NCI-H2029 treated with DMSO at 0.1 percent for 48 hours (cell line): ENCODE results near the gene SLC17A1.
"Not testable (repeated sequence)": the region's sequence is repeated elsewhere in the genome, so short reads cannot be mapped to it uniquely, and the experiment has no call there.

Source experiments
- DNase-seq: peaks from one replicate; lab custom pipeline; 2025; lab: John Stamatoyannopoulos, UW

SLC17A1 gene

DNA sequence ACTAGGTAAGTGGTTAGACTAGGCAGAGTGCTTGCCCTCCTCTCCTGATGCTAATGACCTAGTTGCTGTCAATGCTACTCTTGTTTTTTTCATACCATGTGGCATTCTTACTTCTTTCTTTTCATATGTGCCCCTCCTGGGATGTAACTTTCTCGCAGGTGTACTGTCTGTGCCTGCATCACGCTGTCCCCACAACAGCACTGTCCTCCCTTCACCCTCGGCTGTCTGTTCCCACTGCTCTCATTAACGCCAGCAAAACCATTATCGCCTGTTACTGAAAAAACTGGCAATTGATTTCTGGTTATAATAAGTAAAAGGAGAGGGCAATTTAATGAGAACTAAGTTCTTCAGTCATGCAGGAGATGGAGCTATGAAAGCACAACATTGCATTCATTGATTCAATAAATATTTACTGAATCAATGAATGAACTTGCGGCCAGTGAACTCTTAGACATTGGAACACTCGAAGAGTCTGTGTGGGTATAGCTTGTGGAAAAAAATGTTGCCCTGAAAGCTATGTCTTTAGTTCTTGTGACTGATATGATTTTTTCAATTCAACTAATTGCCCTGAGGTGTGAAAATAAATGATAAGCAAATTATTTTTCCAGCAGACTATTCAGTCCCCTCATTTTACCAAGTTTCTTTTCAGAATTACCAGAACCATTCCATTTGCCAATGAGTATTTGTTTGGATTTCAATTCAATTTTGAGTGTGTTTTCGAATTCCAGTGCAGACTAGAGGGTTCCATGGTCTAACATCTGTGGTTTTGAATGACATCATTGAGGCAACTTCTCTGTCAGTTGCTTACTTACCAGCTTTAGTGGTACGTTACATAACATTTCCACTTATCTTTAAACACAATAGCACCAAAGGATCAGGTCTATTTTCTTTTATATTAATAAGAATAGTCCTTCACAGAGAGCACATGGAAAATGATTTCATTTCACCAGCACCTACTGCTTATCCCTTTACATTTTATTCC lies 75.2 kb downstream of the SLC17A1 start:
- DNase-seq: peak; percentile 3

- no peak for DNase-seq
Observed at GRCh38 chr6:25755483-25755882, 76.4 kb downstream of the SLC17A1 start.

DNA sequence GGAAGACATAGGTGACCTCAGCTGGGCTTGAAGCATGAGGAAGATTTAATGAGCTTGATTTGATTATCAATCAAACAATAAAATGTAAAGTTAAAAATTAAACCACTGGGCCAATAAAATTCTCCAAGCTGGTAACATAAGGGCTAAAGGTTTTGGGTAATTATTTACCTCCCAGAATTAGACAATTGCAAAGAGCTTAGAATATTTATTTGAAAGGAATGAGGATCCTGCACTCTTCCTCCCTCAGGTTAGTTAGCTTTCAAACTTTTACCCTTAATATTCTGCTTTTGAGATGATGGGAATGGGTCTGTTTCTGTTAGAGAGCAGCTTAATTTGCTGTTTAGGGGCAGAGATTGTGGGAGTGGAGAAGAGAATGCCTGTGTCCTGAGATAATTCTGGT lies 77.3 kb downstream of the SLC17A1 start, which contains the start of gene SLC17A4:
TSS of gene SLC17A4 (plus strand) at position 208 of the 400 bp plus-strand sequence. CDS start 7,221 bp downstream, outside the sequence.
- DNase-seq: no peak

GRCh38 chr6:25753079-25753478 lies 78.8 kb downstream of the SLC17A1 start:
- DNase-seq: no peak

GRCh38 chr6:25750906-25751305 lies 80.9 kb downstream of the SLC17A1 start:
- no peak for DNase-seq

DNA sequence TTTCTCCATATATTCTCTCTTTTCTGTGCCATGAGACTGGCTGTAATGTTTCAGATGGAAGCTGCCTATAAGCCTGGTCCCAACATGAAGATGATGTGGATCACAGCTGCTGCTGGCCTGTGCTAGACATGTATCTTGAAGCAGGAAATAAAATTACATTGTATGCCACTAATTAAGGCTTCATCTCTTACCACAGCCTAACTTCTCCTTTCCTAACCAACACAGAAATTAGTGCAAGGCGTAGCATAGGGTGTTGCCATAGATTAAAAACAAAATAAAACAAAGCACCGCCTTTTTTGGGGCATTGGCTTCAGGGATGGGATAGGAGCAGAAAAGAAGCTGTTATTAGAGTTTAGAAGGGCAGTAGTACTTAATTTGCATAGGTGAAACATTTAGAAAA lies 82.0 kb downstream of the SLC17A1 start:
- no peak for DNase-seq

- DNase-seq: not testable (repeated sequence)
Observed at GRCh38 chr6:25748601-25749517, 83.0 kb downstream of the SLC17A1 start.

DNA sequence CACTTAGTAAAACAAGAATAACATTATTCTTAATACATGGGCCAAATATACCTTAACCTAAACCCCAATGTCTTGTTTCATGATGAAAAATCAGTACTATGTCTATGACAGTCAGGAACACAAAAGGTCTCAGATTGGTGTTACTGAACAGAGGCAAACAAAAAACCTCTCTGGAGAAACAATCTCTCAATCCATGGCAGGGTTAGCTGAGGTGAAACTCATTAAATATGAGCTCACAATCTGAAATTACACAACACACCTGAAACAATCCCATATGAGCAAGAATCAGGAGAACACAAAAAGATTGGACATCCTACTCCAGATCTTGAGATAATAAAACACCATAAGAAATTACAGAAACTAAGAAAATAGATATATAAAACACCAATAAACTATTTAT lies 83.8 kb downstream of the SLC17A1 start:
- no peak for DNase-seq

- DNase-seq: no peak
Observed at GRCh38 chr6:25747477-25747876, 84.4 kb downstream of the SLC17A1 start.

DNA sequence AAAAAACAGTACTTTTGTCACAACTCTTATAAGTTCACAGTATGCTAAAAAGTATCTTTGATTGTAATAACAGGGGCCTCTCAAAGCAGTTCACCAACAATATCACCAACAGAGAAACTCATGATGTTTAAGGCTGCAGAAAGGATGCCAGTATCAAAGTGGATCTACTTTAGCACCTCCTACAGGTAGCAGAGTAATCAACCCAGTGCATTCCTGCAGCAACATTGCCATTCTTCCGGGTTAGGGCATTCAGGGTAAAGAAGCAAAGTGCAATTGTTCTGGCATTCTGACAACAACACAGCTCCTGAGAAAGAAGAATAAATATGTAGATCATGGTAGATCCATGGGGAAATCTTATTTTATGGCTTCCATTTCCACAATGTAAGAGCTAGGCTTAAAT lies 84.9 kb downstream of the SLC17A1 start:
- DNase-seq: no peak

DNA sequence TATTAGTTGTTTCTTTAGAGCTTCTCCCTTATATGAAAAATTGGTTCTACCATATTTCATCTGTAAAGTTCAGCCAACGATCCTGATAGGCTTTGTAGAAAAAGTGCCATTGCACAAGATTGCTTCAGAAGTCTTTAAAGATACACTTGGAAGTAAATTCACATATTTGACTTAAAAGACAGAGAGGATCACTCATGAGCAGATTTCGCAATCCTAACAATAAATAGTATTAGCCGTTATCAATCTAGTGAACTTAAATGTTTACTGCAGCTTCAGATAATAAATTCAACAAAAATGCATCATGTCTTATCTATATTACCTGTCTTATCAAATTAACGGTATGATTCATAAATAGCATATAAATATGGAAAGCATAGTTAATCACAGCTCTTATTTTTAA lies 86.0 kb downstream of the SLC17A1 start:
- no peak for DNase-seq

GRCh38 chr6:25743868-25744267 lies 88.0 kb downstream of the SLC17A1 start:
- no peak for DNase-seq

DNA sequence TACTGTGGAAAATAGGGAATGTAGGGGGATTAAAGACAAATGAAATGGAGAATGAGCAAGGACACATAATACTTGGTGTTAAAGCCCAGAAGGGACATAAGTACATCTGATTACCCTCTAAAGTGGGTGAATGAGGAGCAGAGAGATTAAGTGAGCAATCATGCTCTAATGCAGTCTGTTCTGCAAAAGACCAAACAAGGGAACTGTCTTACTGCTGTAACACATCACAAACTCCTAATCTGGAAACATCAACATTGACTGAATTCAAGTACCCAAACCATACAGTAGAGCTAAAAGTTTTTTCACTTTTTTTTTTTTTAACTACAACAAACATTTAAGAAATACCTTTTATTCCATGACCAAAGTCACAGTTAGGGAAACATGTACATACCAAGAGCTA lies 96.6 kb downstream of the SLC17A1 start:
- no peak for DNase-seq
